Endothelial cell of umbilical vein (primary cell): ENCODE data around the gene HOXC11. TPM values are rescaled to one million over a fixed set of nuclear protein-coding genes. Genes with fewer than 3 reads are reported as not detected.

Experiments used
- BruUV-seq: library from RNA; stranded (reverse); fragments of 400-500 nt; replicated peaks from 2 replicates; lab custom pipeline; 2021; lab: Mats Ljungman, UMichigan
- CTCF ChIA-PET: fragments of 300-600, 350-600 bp; sonication (Branson Sonifier 250); formaldehyde crosslinking; loops from one replicate; lab custom pipeline; 2021; ENCODE audit warnings: antibody characterized with exemption, inconsistent platforms; lab: Charles Lee
- POLR2A ChIA-PET: fragments of 300-600, 350-600 bp; sonication (Branson Sonifier 250); formaldehyde crosslinking; loops from one replicate; lab custom pipeline; 2021; ENCODE audit warnings: antibody characterized with exemption, inconsistent platforms; lab: Charles Lee
- DNase-seq: peaks from one replicate; pipeline ENCODE4 v3.0.0-alpha.2; 2011; ENCODE audit warnings: low read depth, low spot score
- FAIRE-seq: peaks from 2 replicates; lab custom pipeline; 2011; peaks lifted over from hg19 to GRCh38; lab: Jason Lieb, UNC
- H2AFZ ChIP-seq: 2 replicates; pipeline ENCODE4 v1.6.0; 2012; ENCODE audit warnings: low read depth, low read length, control low read depth, inconsistent platforms
- H3K27ac ChIP-seq: 2 replicates; pipeline ENCODE4 v1.5.1; 2011; ENCODE audit warnings: low read depth, mild to moderate bottlenecking, control low read depth, low read length, moderate library complexity; ENCODE audit not compliant: insufficient read depth
- H3K27me3 ChIP-seq, 2 experiments: 2 replicates each; pipeline versions ENCODE4 v1.6.0 to v1.6.1; 2011; ENCODE audit warnings: low read length in 2 of 2, mixed read lengths in 1 of 2; ENCODE audit not compliant: control insufficient read depth in 2 of 2, insufficient read depth in 2 of 2
- H3K36me3 ChIP-seq, 2 experiments: 2 replicates in 1 of 2; 3 replicates in 1 of 2; pipeline ENCODE4 v1.5.1; 2011; ENCODE audit warnings: low read length in 2 of 2, mild to moderate bottlenecking in 1 of 2, moderate library complexity in 1 of 2; ENCODE audit not compliant: control insufficient read depth in 2 of 2, insufficient read depth in 2 of 2; ENCODE audit errors: extremely low read depth in 1 of 2
- H3K4me1 ChIP-seq: 3 replicates; pipeline ENCODE4 v1.5.1; 2011; ENCODE audit warnings: mild to moderate bottlenecking, low read length; ENCODE audit not compliant: control insufficient read depth, insufficient read depth; ENCODE audit errors: extremely low read depth
- H3K4me2 ChIP-seq: 2 replicates; pipeline ENCODE4 v1.6.1; 2011; ENCODE audit warnings: low read length, control low read depth, mixed read lengths; ENCODE audit not compliant: insufficient read depth
- H3K4me3 ChIP-seq, 3 experiments: fragments of 200-600 bp in 1 of 3; sonication (generic), shearing (Covaris generic) in 1 of 3; replicated peaks in 1 of 3; 2 replicates each; pipeline ENCODE4 v1.5.1; 2011 to 2016; ENCODE audit warnings: control low read depth in 3 of 3, low read length in 3 of 3, mild to moderate bottlenecking in 2 of 3, inconsistent platforms in 1 of 3, low read depth in 1 of 3, moderate library complexity in 1 of 3; ENCODE audit not compliant: insufficient read depth in 1 of 3
- H3K79me2 ChIP-seq: 2 replicates; pipeline ENCODE4 v1.6.0; 2012; ENCODE audit warnings: low read length, inconsistent platforms; ENCODE audit not compliant: control insufficient read depth, insufficient read depth
- H3K9ac ChIP-seq: replicated peaks from 2 replicates; pipeline ENCODE3; 2011; ENCODE audit warnings: low read length, control low read depth; ENCODE audit not compliant: insufficient read depth; ENCODE audit errors: extremely low read depth
- H3K9me1 ChIP-seq: replicated peaks from 3 replicates; pipeline ENCODE4 v1.6.0; 2011; ENCODE audit warnings: mild to moderate bottlenecking, low read length; ENCODE audit not compliant: control insufficient read depth, insufficient read depth; ENCODE audit errors: extremely low read depth
- H3K9me3 ChIP-seq: replicated peaks from 2 replicates; pipeline ENCODE4 v1.5.1; 2012; ENCODE audit warnings: low read length, inconsistent platforms; ENCODE audit not compliant: control insufficient read depth, insufficient read depth
- H4K20me1 ChIP-seq: replicated peaks from 2 replicates; pipeline ENCODE3; 2011; ENCODE audit warnings: mild to moderate bottlenecking, low read length; ENCODE audit not compliant: control insufficient read depth, insufficient read depth; ENCODE audit errors: extremely low read depth
- CTCF ChIP-seq, 2 donors: IDR thresholded peaks; 1 replicate in 1 of 2; 2 replicates in 1 of 2; pipeline ENCODE4 v1.5.1; 2011; ENCODE audit warnings: low read length in 2 of 2, mild to moderate bottlenecking in 2 of 2, moderate library complexity in 2 of 2, control low read depth in 1 of 2, inconsistent platforms in 1 of 2, low read depth in 1 of 2; ENCODE audit not compliant: insufficient read depth in 1 of 2; ENCODE audit errors: extremely low read depth in 1 of 2
- EZH2 ChIP-seq: IDR thresholded peaks from 2 replicates; pipeline ENCODE4 v1.6.1; 2012; ENCODE audit warnings: borderline replicate concordance, low read depth, mild to moderate bottlenecking, moderate library complexity, low read length, inconsistent platforms; ENCODE audit not compliant: severe bottlenecking
- FOS ChIP-seq: IDR thresholded peaks from 2 replicates; pipeline ENCODE4 v1.6.1; 2011; ENCODE audit warnings: mild to moderate bottlenecking, low read length, moderate library complexity, borderline replicate concordance; ENCODE audit not compliant: insufficient read depth
- GATA2 ChIP-seq: IDR thresholded peaks from 2 replicates; pipeline ENCODE4 v1.7.0; 2011; ENCODE audit warnings: low read depth, mild to moderate bottlenecking, moderate library complexity, mixed read lengths, low read length; ENCODE audit not compliant: insufficient read length, insufficient read depth
- JUN ChIP-seq: IDR thresholded peaks from 2 replicates; pipeline ENCODE4 v1.6.1; 2011; ENCODE audit warnings: borderline replicate concordance, low read depth; ENCODE audit not compliant: insufficient read length, insufficient read depth
- MYC ChIP-seq: IDR thresholded peaks from one replicate; pipeline ENCODE4 v1.6.1; 2011; ENCODE audit warnings: mild to moderate bottlenecking, low read depth, low read length
- POLR2A ChIP-seq: IDR thresholded peaks from 2 replicates; pipeline ENCODE4 v1.6.1; 2012; ENCODE audit warnings: low read depth, mild to moderate bottlenecking, control low read depth, low read length
- POLR2AphosphoS5 ChIP-seq: IDR thresholded peaks from 2 replicates; pipeline ENCODE4 v1.6.1; 2012; ENCODE audit warnings: low read depth, mild to moderate bottlenecking, control low read depth, low read length, moderate library complexity; ENCODE audit not compliant: insufficient read depth
- dilution Hi-C: fragments of 300-500 bp; cut with MboI; formaldehyde crosslinking; loops from one replicate; pipeline ENCODE4 v1.15.0; 2019; ENCODE audit warnings: low sequenced_read_pairs; ENCODE audit not compliant: extremely low pct_ligation_motif_present
- intact Hi-C: fragments of 100-400 bp; cut with micrococcal nuclease; formaldehyde crosslinking; loops from one replicate; pipeline ENCODE4 v1.10.0; 2022
- polyA plus RNA-seq, 4 experiments: library from polyadenylated mRNA; depleted of rRNA in 3 of 4; stranded (reverse) in 3 of 4; unstranded in 1 of 4; fragments of >200 nt; gene quantifications; 2 replicates each; pipeline versions ENCODE4 v1.2.1 to v1.2.3, GENCODE V29; 2011 to 2012; ENCODE audit warnings: missing spikeins in 1 of 4
- total RNA-seq: library from RNA; stranded (reverse); gene quantifications from 2 replicates; pipeline ENCODE4 v1.2.3, GENCODE V29; 2021
- TF ChIP-seq, protein P1 (sequence below): IDR thresholded peaks from 2 replicates; pipeline ENCODE4 v1.6.1; 2011; ENCODE audit not compliant: insufficient read depth, insufficient read length

Gene HOXC11
- total and polyA plus RNA-seq, 2 donors (not counting 3 experiments of a cell fraction or from before 2014, with no cell fraction given) = not detected

DNA sequence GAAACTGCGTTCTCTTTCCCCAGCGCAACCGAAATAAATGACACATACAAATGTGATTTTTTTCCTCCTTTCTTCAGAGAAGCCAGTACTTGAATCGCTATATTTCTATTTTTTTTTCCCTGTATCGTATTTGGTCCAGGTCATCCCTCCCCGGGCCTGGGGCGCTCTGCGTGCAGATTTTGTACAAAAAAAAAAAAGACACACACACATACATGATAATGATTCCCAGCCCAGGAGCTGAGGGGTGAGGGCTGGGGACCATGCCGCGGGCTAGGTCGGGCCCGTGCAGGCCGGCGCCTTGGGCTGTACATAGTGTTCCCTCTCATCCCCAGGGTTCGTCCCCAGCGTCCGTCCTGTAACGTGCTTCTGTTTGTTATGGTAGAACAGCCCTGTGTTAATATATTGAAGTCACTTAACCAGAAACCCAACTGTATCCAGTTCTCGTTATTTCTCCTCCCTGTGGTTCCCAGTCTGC lies 30.0 kb downstream of the HOXC11 start:
- no peak overlapping the region for H3K27ac ChIP-seq
- H3K27me3 ChIP-seq = peaks cover 78 to 95% of the 10 kb centered on the region in 2 experiments
- no peak overlapping the region for H3K9ac ChIP-seq
- DNase-seq = no peak
- ChIA-PET CTCF (interaction anchor here (0.8 to 17.0 kb wide), 3 partner anchors 193 to 205 kb away, joined by 3 to 616 read pairs (median 235); partner anchors contain the start of gene SMUG1), POLR2A (no interaction called here)
- no peak overlapping the region for H3K4me3 ChIP-seq
- dilution Hi-C loops (no loop called here), intact Hi-C loops (loop anchor here (10.0 kb wide), 1 partner anchor 362 kb away; the partner anchor contains the start of gene GPR84)
- no peak for FAIRE-seq
- TF ChIP-seq POLR2A (no peak), POLR2AphosphoS5 (no peak), GATA2 (no peak), JUN (no peak), EZH2 (no peak), CTCF (IDR thresholded peaks at IDR 0.05; ENCODE audit: extremely low read depth in 1 of 2, insufficient read depth in 1 of 2, low read depth in 1 of 2, low read length in 2 of 2) (no peak), MYC (no peak), FOS (no peak)
- TF ChIP-seq, protein P1, sequence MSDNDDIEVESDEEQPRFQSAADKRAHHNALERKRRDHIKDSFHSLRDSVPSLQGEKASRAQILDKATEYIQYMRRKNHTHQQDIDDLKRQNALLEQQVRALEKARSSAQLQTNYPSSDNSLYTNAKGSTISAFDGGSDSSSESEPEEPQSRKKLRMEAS = no peak
- H3K36me3 ChIP-seq = no peaks in the 10 kb centered on the region
- no peaks in the 10 kb centered on the region for H4K20me1 ChIP-seq
- H3K4me1 ChIP-seq = no peaks in the 10 kb centered on the region
- H3K79me2 ChIP-seq = no peaks in the 10 kb centered on the region
- H3K9me3 ChIP-seq = no peaks in the 10 kb centered on the region
- H2AFZ ChIP-seq = no peak overlapping the region
- BruUV-seq = no TSS peak
- no peak overlapping the region for H3K4me2 ChIP-seq
- H3K9me1 ChIP-seq = no peaks in the 10 kb centered on the region
